Measurements from ENCODE around the gene EMP1. TPM values are rescaled to one million over a fixed set of nuclear protein-coding genes. Genes with fewer than 3 reads are reported as not detected.

The EMP1 gene
- total and polyA plus RNA-seq, 2 donors: 8.1 to 33.1 TPM

Other genes with a start within 250 kb of the EMP1 start
- not detected for gene GPRC5D, start 244.6 kb upstream of the EMP1 start, total RNA-seq
- gene GPRC5D, start 244.6 kb upstream of the EMP1 start, polyA plus RNA-seq: 0.05 TPM
- gene HEBP1, start 196.5 kb upstream of the EMP1 start, total RNA-seq: 3.9 TPM
- gene HEBP1, start 196.5 kb upstream of the EMP1 start, polyA plus RNA-seq: 42.3 TPM
- gene FAM234B, start 152.3 kb upstream of the EMP1 start, total RNA-seq: 4.1 TPM
- gene FAM234B, start 152.3 kb upstream of the EMP1 start, polyA plus RNA-seq: 3.8 TPM
- 0.05 TPM for gene GSG1, start 93.1 kb upstream of the EMP1 start, total RNA-seq
- 0.14 TPM for gene GSG1, start 93.1 kb upstream of the EMP1 start, polyA plus RNA-seq